ENCODE measurements around the gene OTOP3.

OTOP3 gene

DNA sequence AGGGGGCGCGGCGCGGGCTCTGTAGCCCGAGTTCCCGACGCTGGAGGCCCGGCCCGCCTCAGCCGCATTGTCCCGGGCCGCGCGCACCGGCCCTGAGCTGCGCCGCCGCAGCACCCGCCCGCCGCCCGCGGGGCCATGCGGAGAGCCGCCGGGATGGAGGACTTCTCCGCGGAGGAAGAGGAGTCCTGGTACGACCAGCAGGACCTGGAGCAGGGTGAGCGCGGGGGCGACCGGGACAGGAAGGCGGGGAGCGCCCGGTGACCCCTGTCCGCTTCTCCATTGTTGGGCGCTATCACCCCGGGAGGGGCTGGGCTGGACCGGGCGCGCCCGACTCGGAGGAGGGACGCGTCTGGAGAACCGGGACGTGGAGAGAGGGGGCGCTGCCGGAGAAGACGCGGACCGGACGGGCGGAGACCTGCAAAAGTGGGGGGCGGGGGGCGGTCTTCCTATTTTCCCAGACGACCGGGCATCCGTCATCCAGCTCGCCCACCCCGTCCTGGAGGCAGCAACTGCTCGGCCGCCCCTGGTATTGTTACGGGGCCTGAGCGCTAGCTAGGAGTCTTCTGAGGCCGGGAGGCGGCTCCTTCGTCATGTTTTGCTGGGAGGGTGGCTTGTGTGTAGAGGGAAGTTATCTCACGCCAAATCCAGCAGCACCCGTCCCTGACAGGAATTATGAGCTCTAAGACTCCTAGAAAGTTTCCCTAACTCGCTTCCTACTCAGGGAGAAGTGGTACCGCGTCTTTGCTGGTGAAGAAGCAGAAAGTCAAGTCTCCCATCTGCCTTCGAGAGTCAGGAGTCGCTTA is 52.4 kb downstream of the OTOP3 start (continued):
- TF ChIP-seq, protein P1, sequence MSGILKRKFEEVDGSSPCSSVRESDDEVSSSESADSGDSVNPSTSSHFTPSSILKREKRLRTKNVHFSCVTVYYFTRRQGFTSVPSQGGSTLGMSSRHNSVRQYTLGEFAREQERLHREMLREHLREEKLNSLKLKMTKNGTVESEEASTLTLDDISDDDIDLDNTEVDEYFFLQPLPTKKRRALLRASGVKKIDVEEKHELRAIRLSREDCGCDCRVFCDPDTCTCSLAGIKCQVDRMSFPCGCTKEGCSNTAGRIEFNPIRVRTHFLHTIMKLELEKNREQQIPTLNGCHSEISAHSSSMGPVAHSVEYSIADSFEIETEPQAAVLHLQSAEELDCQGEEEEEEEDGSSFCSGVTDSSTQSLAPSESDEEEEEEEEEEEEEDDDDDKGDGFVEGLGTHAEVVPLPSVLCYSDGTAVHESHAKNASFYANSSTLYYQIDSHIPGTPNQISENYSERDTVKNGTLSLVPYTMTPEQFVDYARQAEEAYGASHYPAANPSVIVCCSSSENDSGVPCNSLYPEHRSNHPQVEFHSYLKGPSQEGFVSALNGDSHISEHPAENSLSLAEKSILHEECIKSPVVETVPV (CRISPR knock-in tag; IDR thresholded peaks at IDR 0.05) = no peak
- TF ChIP-seq ZC3H10 (CRISPR knock-in tag; IDR thresholded peaks at IDR 0.05) = no peak
- no peak for TF ChIP-seq GLIS3 (CRISPR knock-in tag; IDR thresholded peaks at IDR 0.05)
- no peak; the same call in 1 of the 2 replicates for TF ChIP-seq ZNF70 (CRISPR knock-in tag; IDR thresholded peaks at IDR 0.05)
- TF ChIP-seq, protein P2, sequence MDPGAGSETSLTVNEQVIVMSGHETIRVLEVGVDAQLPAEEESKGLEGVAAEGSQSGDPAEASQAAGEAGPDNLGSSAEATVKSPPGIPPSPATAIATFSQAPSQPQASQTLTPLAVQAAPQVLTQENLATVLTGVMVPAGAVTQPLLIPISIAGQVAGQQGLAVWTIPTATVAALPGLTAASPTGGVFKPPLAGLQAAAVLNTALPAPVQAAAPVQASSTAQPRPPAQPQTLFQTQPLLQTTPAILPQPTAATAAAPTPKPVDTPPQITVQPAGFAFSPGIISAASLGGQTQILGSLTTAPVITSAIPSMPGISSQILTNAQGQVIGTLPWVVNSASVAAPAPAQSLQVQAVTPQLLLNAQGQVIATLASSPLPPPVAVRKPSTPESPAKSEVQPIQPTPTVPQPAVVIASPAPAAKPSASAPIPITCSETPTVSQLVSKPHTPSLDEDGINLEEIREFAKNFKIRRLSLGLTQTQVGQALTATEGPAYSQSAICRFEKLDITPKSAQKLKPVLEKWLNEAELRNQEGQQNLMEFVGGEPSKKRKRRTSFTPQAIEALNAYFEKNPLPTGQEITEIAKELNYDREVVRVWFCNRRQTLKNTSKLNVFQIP (CRISPR knock-in tag; IDR thresholded peaks at IDR 0.05; ENCODE audit: borderline replicate concordance, low read depth) = no peak
- no peak for TF ChIP-seq ZNF565 (CRISPR knock-in tag; conservative IDR thresholded peaks at IDR 0.05; ENCODE audit: low read depth)
- no peak for TF ChIP-seq ZFP30 (CRISPR knock-in tag; IDR thresholded peaks at IDR 0.05)
- TF ChIP-seq, protein P3, sequence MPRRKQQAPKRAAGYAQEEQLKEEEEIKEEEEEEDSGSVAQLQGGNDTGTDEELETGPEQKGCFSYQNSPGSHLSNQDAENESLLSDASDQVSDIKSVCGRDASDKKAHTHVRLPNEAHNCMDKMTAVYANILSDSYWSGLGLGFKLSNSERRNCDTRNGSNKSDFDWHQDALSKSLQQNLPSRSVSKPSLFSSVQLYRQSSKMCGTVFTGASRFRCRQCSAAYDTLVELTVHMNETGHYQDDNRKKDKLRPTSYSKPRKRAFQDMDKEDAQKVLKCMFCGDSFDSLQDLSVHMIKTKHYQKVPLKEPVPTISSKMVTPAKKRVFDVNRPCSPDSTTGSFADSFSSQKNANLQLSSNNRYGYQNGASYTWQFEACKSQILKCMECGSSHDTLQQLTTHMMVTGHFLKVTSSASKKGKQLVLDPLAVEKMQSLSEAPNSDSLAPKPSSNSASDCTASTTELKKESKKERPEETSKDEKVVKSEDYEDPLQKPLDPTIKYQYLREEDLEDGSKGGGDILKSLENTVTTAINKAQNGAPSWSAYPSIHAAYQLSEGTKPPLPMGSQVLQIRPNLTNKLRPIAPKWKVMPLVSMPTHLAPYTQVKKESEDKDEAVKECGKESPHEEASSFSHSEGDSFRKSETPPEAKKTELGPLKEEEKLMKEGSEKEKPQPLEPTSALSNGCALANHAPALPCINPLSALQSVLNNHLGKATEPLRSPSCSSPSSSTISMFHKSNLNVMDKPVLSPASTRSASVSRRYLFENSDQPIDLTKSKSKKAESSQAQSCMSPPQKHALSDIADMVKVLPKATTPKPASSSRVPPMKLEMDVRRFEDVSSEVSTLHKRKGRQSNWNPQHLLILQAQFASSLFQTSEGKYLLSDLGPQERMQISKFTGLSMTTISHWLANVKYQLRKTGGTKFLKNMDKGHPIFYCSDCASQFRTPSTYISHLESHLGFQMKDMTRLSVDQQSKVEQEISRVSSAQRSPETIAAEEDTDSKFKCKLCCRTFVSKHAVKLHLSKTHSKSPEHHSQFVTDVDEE (CRISPR knock-in tag; IDR thresholded peaks at IDR 0.05) = 0 out of 2 replicates have a peak, but pooled peaks have one; percentile 2
- no peak for TF ChIP-seq CSDC2 (CRISPR knock-in tag; IDR thresholded peaks at IDR 0.05)
- no peak for TF ChIP-seq ESRRG (CRISPR knock-in tag; IDR thresholded peaks at IDR 0.05)
- TF ChIP-seq BACH2 (CRISPR knock-in tag; IDR thresholded peaks at IDR 0.05; ENCODE audit: borderline replicate concordance) = no peak; the same call in 1 of the 2 replicates
- no peak for TF ChIP-seq OSR1 (CRISPR knock-in tag; IDR thresholded peaks at IDR 0.05)

DNA sequence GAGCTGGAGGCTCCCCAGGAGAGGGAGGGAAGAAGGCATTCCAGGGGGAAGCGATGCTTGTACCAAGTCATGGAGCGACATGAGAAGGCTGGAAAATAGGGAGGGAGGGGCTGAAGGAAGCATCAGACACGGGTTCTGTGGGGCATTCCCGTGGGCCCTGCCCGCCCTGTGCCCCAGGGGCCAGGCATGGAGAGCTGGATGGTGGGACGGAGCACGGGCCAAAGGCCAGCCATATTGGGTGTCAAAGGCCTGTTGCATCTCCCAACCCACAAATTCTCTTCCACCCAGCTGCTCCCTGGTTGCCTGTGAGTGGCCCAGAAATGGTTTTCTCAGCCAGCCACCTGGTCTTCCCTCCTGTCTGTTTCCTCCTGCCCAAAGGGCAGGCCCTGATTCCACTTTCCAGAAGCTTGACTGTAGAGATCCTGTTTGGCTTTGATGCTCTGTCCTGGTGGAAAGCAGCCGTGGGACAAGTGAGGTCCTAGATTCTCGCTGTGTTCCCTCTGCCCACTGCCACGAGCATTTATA is 54.9 kb downstream of the OTOP3 start:
- ATAC-seq = no peak

DNA sequence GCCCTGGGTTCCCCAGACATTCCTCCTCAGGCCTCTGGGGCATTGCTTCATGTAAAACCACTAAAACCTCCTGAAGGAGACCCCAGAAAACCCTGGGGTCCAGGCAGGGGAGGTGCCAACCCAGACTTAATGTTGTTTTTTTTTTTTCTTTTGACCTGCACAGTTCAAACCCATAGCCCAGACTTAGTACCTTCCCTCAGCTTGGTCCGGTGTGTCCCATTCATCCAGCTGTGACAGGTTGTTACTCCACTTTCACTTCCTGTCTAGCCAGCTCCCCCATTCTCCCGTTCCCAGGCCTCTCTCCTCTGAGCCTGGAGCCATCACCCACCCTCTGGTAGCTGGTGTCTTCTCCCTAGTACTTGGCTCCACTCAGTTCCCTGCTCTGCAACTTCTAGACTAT is 56.5 kb downstream of the OTOP3 start:
- TF ChIP-seq, protein P4, sequence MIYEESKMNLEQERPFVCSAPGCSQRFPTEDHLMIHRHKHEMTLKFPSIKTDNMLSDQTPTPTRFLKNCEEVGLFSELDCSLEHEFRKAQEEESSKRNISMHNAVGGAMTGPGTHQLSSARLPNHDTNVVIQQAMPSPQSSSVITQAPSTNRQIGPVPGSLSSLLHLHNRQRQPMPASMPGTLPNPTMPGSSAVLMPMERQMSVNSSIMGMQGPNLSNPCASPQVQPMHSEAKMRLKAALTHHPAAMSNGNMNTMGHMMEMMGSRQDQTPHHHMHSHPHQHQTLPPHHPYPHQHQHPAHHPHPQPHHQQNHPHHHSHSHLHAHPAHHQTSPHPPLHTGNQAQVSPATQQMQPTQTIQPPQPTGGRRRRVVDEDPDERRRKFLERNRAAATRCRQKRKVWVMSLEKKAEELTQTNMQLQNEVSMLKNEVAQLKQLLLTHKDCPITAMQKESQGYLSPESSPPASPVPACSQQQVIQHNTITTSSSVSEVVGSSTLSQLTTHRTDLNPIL (CRISPR knock-in tag; IDR thresholded peaks at IDR 0.05; ENCODE audit: low read depth) = no peak
- TF ChIP-seq ZFP30 (CRISPR knock-in tag; IDR thresholded peaks at IDR 0.05) (no peak), ZFP3 (CRISPR knock-in tag; IDR thresholded peaks at IDR 0.05) (no peak), ZC3H10 (CRISPR knock-in tag; IDR thresholded peaks at IDR 0.05) (no peak), ISL1 (CRISPR knock-in tag; IDR thresholded peaks at IDR 0.05) (no peak), ZNF70 (CRISPR knock-in tag; IDR thresholded peaks at IDR 0.05) (no peak)
- TF ChIP-seq, protein P1 (CRISPR knock-in tag; IDR thresholded peaks at IDR 0.05) = no peak
- ATAC-seq = no peak

More for the DNA sequence above, 54.9 kb downstream of the OTOP3 start:
- TF ChIP-seq TOX (CRISPR knock-in tag; IDR thresholded peaks at IDR 0.05; ENCODE audit: borderline replicate concordance) (no peak), ZNF8 (CRISPR knock-in tag; IDR thresholded peaks at IDR 0.05) (no peak), PPARA (CRISPR knock-in tag; IDR thresholded peaks at IDR 0.05; ENCODE audit: borderline replicate concordance) (no peak), ZFP3 (CRISPR knock-in tag; IDR thresholded peaks at IDR 0.05) (no peak), ESRRG (CRISPR knock-in tag; IDR thresholded peaks at IDR 0.05) (no peak), SNAI2 (CRISPR knock-in tag; IDR thresholded peaks at IDR 0.05) (no peak), CSDC2 (CRISPR knock-in tag; IDR thresholded peaks at IDR 0.05) (no peak)
- TF ChIP-seq, protein P3 (CRISPR knock-in tag; IDR thresholded peaks at IDR 0.05) = no peak
